K562 (cell line): ENCODE results near the gene CPT1A. TPM values are rescaled to one million over a fixed set of nuclear protein-coding genes. Genes with fewer than 3 reads are reported as not detected.

ENCODE experiments used
- CBX1 ChIP-seq: sonication (generic); IDR thresholded peaks from 2 replicates; pipeline ENCODE4 v1.6.1; 2016; ENCODE audit warnings: antibody characterized with exemption, low read depth, mild to moderate bottlenecking
- CEBPZ ChIP-seq: fragments of 150-350 bp; IDR thresholded peaks from 2 replicates; pipeline ENCODE4 v1.6.1; 2014; ENCODE audit warnings: low read depth, mild to moderate bottlenecking, low read length, borderline replicate concordance
- EWSR1 ChIP-seq: fragments of 450-650 bp; IDR thresholded peaks from 2 replicates; pipeline ENCODE4 v1.6.1; 2018; ENCODE audit warnings: borderline replicate concordance, mild to moderate bottlenecking, low read depth, moderate library complexity; ENCODE audit not compliant: partially characterized antibody
- EZH2 ChIP-seq: IDR thresholded peaks from 2 replicates; pipeline ENCODE4 v1.6.1; 2012; ENCODE audit warnings: low read depth, mild to moderate bottlenecking, inconsistent platforms, low read length, borderline replicate concordance
- FOXM1 ChIP-seq, 2 experiments: fragments of 450-650 bp in 1 of 2; sonication (generic) in 1 of 2; formaldehyde crosslinking in 1 of 2; IDR thresholded peaks; 2 replicates each; pipeline versions ENCODE4 v1.6.1 to v1.9.0; 2017 to 2022; ENCODE audit warnings: low read depth in 2 of 2, mild to moderate bottlenecking in 2 of 2, missing genetic modification reagents in 1 of 2, moderate library complexity in 1 of 2
- PHB ChIP-seq: fragments of 250-450 bp; sonication (Bioruptor Pico); IDR thresholded peaks from 2 replicates; pipeline ENCODE4 v1.5.0; 2021
- PRMT5 ChIP-seq: sonication (generic); formaldehyde crosslinking; IDR thresholded peaks from 2 replicates; pipeline ENCODE4 v1.5.0; 2020; ENCODE audit warnings: missing genetic modification reagents
- SETDB1 ChIP-seq: IDR thresholded peaks from one replicate; pipeline ENCODE4 v1.6.1; 2012; ENCODE audit warnings: low read length, control low read depth, inconsistent platforms
- SMAD1 ChIP-seq: fragments of 150-350 bp; IDR thresholded peaks from 2 replicates; pipeline ENCODE4 v1.6.1; 2014; ENCODE audit warnings: low read length, low read depth; ENCODE audit not compliant: partially characterized antibody
- SMAD3 ChIP-seq: fragments of 450-650 bp; formaldehyde crosslinking; conservative IDR thresholded peaks from 2 replicates; pipeline ENCODE4 v1.4.0; 2020; ENCODE audit warnings: mild to moderate bottlenecking
- STAT5B ChIP-seq: fragments of 250-450 bp; sonication (Bioruptor Pico); IDR thresholded peaks from 2 replicates; pipeline ENCODE4 v1.8.0; 2021; ENCODE audit warnings: mild to moderate bottlenecking, inconsistent platforms
- ZFP30 ChIP-seq: fragments of 250-450 bp; sonication (Bioruptor Pico); IDR thresholded peaks from 2 replicates; pipeline ENCODE4 v1.8.0; 2022; ENCODE audit warnings: moderate library complexity, mild to moderate bottlenecking, inconsistent platforms, borderline replicate concordance
- ZFP91 ChIP-seq: sonication (generic); formaldehyde crosslinking; IDR thresholded peaks from 2 replicates; pipeline ENCODE4 v1.8.0; 2022; ENCODE audit warnings: mild to moderate bottlenecking, missing genetic modification reagents
- ZFPM2 ChIP-seq: fragments of 250-450 bp; sonication (Bioruptor Pico); IDR thresholded peaks from 2 replicates; pipeline ENCODE4 v1.5.1; 2022; ENCODE audit warnings: mild to moderate bottlenecking
- ZKSCAN3 ChIP-seq: fragments of 250-450 bp; sonication (Bioruptor Pico); IDR thresholded peaks from 2 replicates; pipeline ENCODE4 v1.4.0; 2020
- ZNF184 ChIP-seq: sonication (generic); formaldehyde crosslinking; IDR thresholded peaks from 2 replicates; pipeline ENCODE4 v1.5.0; 2020; ENCODE audit warnings: missing genetic modification reagents
- ZNF217 ChIP-seq: sonication (generic); formaldehyde crosslinking; IDR thresholded peaks from 2 replicates; pipeline ENCODE4 v1.8.0; 2022; ENCODE audit warnings: mild to moderate bottlenecking, missing genetic modification reagents
- polyA plus RNA-seq, 8 experiments: library from polyadenylated mRNA; depleted of rRNA in 4 of 8; stranded (reverse) in 5 of 8; unstranded in 3 of 8; fragments of >200 nt; fragmentation: Nextera tagmentation in 2 of 8; fragmentation: Illumina TruSeq in 1 of 8; extraction: Ambion mirVana in 2 of 8; extraction: Trizol in 1 of 8; gene quantifications; 2 replicates each; pipeline versions ENCODE4 v1.2.1 to v1.2.3, GENCODE V29; 2011 to 2014; ENCODE audit warnings: inconsistent platforms in 1 of 8, missing spikeins in 1 of 8
- total RNA-seq, 7 experiments: library from RNA; depleted of rRNA in 6 of 7; stranded (reverse); fragments of >200 nt in 6 of 7; fragmentation: Illumina TruSeq in 2 of 7; extraction: Trizol in 2 of 7; gene quantifications; 2 replicates each; pipeline versions ENCODE4 v1.2.1 to v1.2.3, GENCODE V29; 2011 to 2021; ENCODE audit warnings: low replicate concordance in 1 of 7

The CPT1A gene
- total and polyA plus RNA-seq, 9 of the 15 experiments (the other 6 are each of a cell fraction or from before 2014, with no cell fraction given): 2.6 to 29.1 (median 12.3) TPM

GRCh38 chr11:68839054-68839865 is 2.5 kb downstream of the CPT1A start (continued):
- TF ChIP-seq CEBPZ (no peak), PHB (CRISPR knock-in tag) (no peak), ZFPM2 (CRISPR knock-in tag) (no peak), PRMT5 (no peak), SMAD3 (CRISPR knock-in tag) (no peak), ZNF217 (CRISPR knock-in tag) (no peak), CBX1 (peak; percentile 73; the same call in 1 of the 2 replicates), EZH2 (no peak), STAT5B (CRISPR knock-in tag) (no peak), SMAD1 (no peak), EWSR1 (no peak), FOXM1 (IDR thresholded peaks at IDR 0.05; ENCODE audit: low read depth) (no peak), FOXM1 (CRISPR knock-in tag; IDR thresholded peaks at IDR 0.05; ENCODE audit: low read depth) (no peak), ZFP91 (CRISPR knock-in tag) (no peak), ZFP30 (CRISPR knock-in tag) (no peak), ZNF184 (CRISPR knock-in tag) (no peak), SETDB1 (no peak), ZKSCAN3 (CRISPR knock-in tag) (no peak)
